Common myeloid progenitor, CD34-positive (primary cell): ENCODE results near the gene EN1.

ENCODE experiments used
- CTCF ChIA-PET: fragments of 350-600 bp; sonication (Branson Sonifier 250); formaldehyde crosslinking; loops from one replicate; lab custom pipeline; 2021; ENCODE audit warnings: antibody characterized with exemption; lab: Charles Lee
- POLR2A ChIA-PET: fragments of 350-600 bp; sonication (Branson Sonifier 250); formaldehyde crosslinking; loops from one replicate; lab custom pipeline; 2021; ENCODE audit warnings: antibody characterized with exemption; lab: Charles Lee
- DNase-seq, 3 donors: peaks; one replicate each; pipeline versions ENCODE4 v3.0.0 to v3.0.0-alpha.2; 2013
- H3K27ac ChIP-seq, 2 experiments: 1 replicate in 1 of 2; 2 replicates in 1 of 2; pipeline ENCODE4 v1.7.0; 2013; ENCODE audit warnings: inconsistent platforms in 2 of 2, low read length in 2 of 2, mild to moderate bottlenecking in 2 of 2, low read depth in 1 of 2, moderate library complexity in 1 of 2; ENCODE audit not compliant: severe bottlenecking in 2 of 2, insufficient read depth in 1 of 2, poor library complexity in 1 of 2
- H3K27me3 ChIP-seq, 5 experiments: replicated peaks in 2 of 5; 1 replicate in 3 of 5; 2 replicates in 2 of 5; pipeline versions ENCODE4 v1.6.1 to v1.7.0; 2013; ENCODE audit warnings: low read length in 4 of 5, mild to moderate bottlenecking in 2 of 5, moderate library complexity in 2 of 5, inconsistent platforms in 1 of 5; ENCODE audit not compliant: insufficient read depth in 5 of 5, control insufficient read depth in 4 of 5
- H3K36me3 ChIP-seq, 4 experiments: 1 replicate in 2 of 4; 2 replicates in 2 of 4; pipeline versions ENCODE4 v1.6.1 to v1.7.0; 2013; ENCODE audit warnings: low read length in 3 of 4, control low read depth in 1 of 4, mild to moderate bottlenecking in 1 of 4; ENCODE audit not compliant: control insufficient read depth in 4 of 4, insufficient read depth in 4 of 4
- H3K4me1 ChIP-seq, 4 experiments: 1 replicate in 3 of 4; 2 replicates in 1 of 4; pipeline versions ENCODE4 v1.6.1 to v1.7.1; 2013; ENCODE audit warnings: low read length in 3 of 4, mild to moderate bottlenecking in 3 of 4, control low read depth in 1 of 4, inconsistent platforms in 1 of 4, moderate library complexity in 1 of 4; ENCODE audit not compliant: control insufficient read depth in 4 of 4, insufficient read depth in 4 of 4; ENCODE audit errors: control extremely low read depth in 1 of 4
- H3K4me3 ChIP-seq, 7 experiments: 1 replicate in 4 of 7; 2 replicates in 3 of 7; pipeline versions ENCODE4 v1.5.1 to v1.7.0; 2013; ENCODE audit warnings: mild to moderate bottlenecking in 7 of 7, low read length in 6 of 7, moderate library complexity in 6 of 7, inconsistent platforms in 2 of 7, low read depth in 2 of 7, control low read depth in 1 of 7; ENCODE audit not compliant: insufficient read depth in 4 of 7, control insufficient read depth in 1 of 7; ENCODE audit errors: extremely low read depth in 1 of 7
- H3K9me3 ChIP-seq, 5 experiments: 1 replicate in 4 of 5; 2 replicates in 1 of 5; pipeline versions ENCODE4 v1.6.1 to v1.7.1; 2013; ENCODE audit warnings: low read length in 4 of 5, mild to moderate bottlenecking in 2 of 5, inconsistent platforms in 1 of 5, low read depth in 1 of 5, moderate library complexity in 1 of 5; ENCODE audit not compliant: control insufficient read depth in 4 of 5, insufficient read depth in 2 of 5; ENCODE audit errors: control extremely low read depth in 1 of 5
- WGBS: methylation state at CpG from one replicate; pipeline ENCODE4 v1.1.5; 2013; ENCODE audit not compliant: insufficient coverage; 5-methylcytosine and 5-hydroxymethylcytosine counted together

Gene EN1

GRCh38 chr2:118817469-118817868 is 30.0 kb downstream of the EN1 start:
- no peak overlapping the region for H3K27ac ChIP-seq
- 94% methylated on average over 3 of the region's 4 CpGs for WGBS
- H3K27me3 ChIP-seq, result peaks cover 8 to 86% (median 25%) of the 10 kb centered on the region in 5 experiments
- DNase-seq, result no peak
- ChIA-PET CTCF (no interaction called here), POLR2A (no interaction called here)
- no peaks in the 10 kb centered on the region for H3K36me3 ChIP-seq
- no peaks in the 10 kb centered on the region for H3K4me1 ChIP-seq
- no peak overlapping the region for H3K4me3 ChIP-seq
- H3K9me3 ChIP-seq, result no peaks in the 10 kb centered on the region

GRCh38 chr2:118816669-118817068 is 30.8 kb downstream of the EN1 start:
- no peak overlapping the region for H3K27ac ChIP-seq
- no peaks in the 10 kb centered on the region for H3K4me1 ChIP-seq
- H3K4me3 ChIP-seq, result no peak overlapping the region
- no peaks in the 10 kb centered on the region for H3K36me3 ChIP-seq
- POLR2A ChIA-PET, result no interaction called here
- DNase-seq, result no peak
- CTCF ChIA-PET, result interaction anchor here (0.6 kb wide), 1 partner anchor 28 kb away, joined by 3 read pairs; no protein-coding TSS in a partner anchor
- no peaks in the 10 kb centered on the region for H3K9me3 ChIP-seq
- WGBS, result 100% methylated on average over 3 of the region's 4 CpGs
- peaks cover 9 to 87% (median 29%) of the 10 kb centered on the region in 5 experiments for H3K27me3 ChIP-seq

GRCh38 chr2:118815731-118816130 is 31.7 kb downstream of the EN1 start:
- Histone ChIP-seq H3K27ac (no peak overlapping the region), H3K4me3 (no peak overlapping the region), H3K27me3 (peaks cover 7 to 89% (median 29%) of the 10 kb centered on the region in 5 experiments), H3K4me1 (no peaks in the 10 kb centered on the region), H3K9me3 (no peaks in the 10 kb centered on the region), H3K36me3 (no peaks in the 10 kb centered on the region)
- CTCF ChIA-PET, result no interaction called here
- 76% methylated on average over 4 of the region's 4 CpGs for WGBS
- no peak for DNase-seq
- POLR2A ChIA-PET, result no interaction called here

- Histone ChIP-seq H3K27me3 (peaks cover 5 to 89% (median 29%) of the 10 kb centered on the region in 5 experiments), H3K4me1 (no peaks in the 10 kb centered on the region), H3K4me3 (no peak overlapping the region), H3K9me3 (no peaks in the 10 kb centered on the region), H3K36me3 (no peaks in the 10 kb centered on the region), H3K27ac (no peak overlapping the region)
- ChIA-PET CTCF (no interaction called here), POLR2A (no interaction called here)
- 88% methylated on average over 7 of the region's 7 CpGs for WGBS
- DNase-seq, result no peak
These were observed 32.1 kb downstream of the EN1 start for GRCh38 chr2:118815314-118815713.

GRCh38 chr2:118814368-118814767 is 33.1 kb downstream of the EN1 start:
- no peaks in the 10 kb centered on the region for H3K36me3 ChIP-seq
- no peak overlapping the region for H3K4me3 ChIP-seq
- ChIA-PET CTCF (no interaction called here), POLR2A (no interaction called here)
- no peaks in the 10 kb centered on the region for H3K4me1 ChIP-seq
- DNase-seq, result no peak
- 80% methylated on average over 2 of the region's 3 CpGs for WGBS
- H3K9me3 ChIP-seq, result no peaks in the 10 kb centered on the region
- H3K27me3 ChIP-seq, result peaks cover 12 to 91% (median 34%) of the 10 kb centered on the region in 5 experiments
- H3K27ac ChIP-seq, result no peak overlapping the region

- no peak overlapping the region for H3K27ac ChIP-seq
- ChIA-PET POLR2A (no interaction called here), CTCF (no interaction called here)
- H3K36me3 ChIP-seq, result no peaks in the 10 kb centered on the region
- peaks cover 12 to 96% (median 37%) of the 10 kb centered on the region in 5 experiments for H3K27me3 ChIP-seq
- DNase-seq, result no peak
- H3K4me1 ChIP-seq, result no peaks in the 10 kb centered on the region
- 42% methylated on average over 6 of the region's 13 CpGs for WGBS
- no peaks in the 10 kb centered on the region for H3K9me3 ChIP-seq
- no peak overlapping the region for H3K4me3 ChIP-seq
These were observed 33.7 kb downstream of the EN1 start for GRCh38 chr2:118813601-118814339.

- Histone ChIP-seq H3K9me3 (no peaks in the 10 kb centered on the region), H3K4me3 (no peak overlapping the region), H3K36me3 (no peaks in the 10 kb centered on the region), H3K27me3 (peaks cover 12 to 96% (median 36%) of the 10 kb centered on the region in 5 experiments), H3K4me1 (peaks cover 0 to 3% (median 0%) of the 10 kb centered on the region in 4 experiments), H3K27ac (no peak overlapping the region)
- CTCF ChIA-PET, result no interaction called here
- 60% methylated on average over 8 of the region's 8 CpGs for WGBS
- POLR2A ChIA-PET, result no interaction called here
- no peak for DNase-seq
These were observed 34.3 kb downstream of the EN1 start for GRCh38 chr2:118813111-118813510.
